ENCODE results near the gene PROM2.
"Not testable (repeated sequence)": the region's sequence is repeated elsewhere in the genome, so short reads cannot be mapped to it uniquely, and the experiment has no call there.

PROM2 gene, protein sequence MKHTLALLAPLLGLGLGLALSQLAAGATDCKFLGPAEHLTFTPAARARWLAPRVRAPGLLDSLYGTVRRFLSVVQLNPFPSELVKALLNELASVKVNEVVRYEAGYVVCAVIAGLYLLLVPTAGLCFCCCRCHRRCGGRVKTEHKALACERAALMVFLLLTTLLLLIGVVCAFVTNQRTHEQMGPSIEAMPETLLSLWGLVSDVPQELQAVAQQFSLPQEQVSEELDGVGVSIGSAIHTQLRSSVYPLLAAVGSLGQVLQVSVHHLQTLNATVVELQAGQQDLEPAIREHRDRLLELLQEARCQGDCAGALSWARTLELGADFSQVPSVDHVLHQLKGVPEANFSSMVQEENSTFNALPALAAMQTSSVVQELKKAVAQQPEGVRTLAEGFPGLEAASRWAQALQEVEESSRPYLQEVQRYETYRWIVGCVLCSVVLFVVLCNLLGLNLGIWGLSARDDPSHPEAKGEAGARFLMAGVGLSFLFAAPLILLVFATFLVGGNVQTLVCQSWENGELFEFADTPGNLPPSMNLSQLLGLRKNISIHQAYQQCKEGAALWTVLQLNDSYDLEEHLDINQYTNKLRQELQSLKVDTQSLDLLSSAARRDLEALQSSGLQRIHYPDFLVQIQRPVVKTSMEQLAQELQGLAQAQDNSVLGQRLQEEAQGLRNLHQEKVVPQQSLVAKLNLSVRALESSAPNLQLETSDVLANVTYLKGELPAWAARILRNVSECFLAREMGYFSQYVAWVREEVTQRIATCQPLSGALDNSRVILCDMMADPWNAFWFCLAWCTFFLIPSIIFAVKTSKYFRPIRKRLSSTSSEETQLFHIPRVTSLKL

DNA sequence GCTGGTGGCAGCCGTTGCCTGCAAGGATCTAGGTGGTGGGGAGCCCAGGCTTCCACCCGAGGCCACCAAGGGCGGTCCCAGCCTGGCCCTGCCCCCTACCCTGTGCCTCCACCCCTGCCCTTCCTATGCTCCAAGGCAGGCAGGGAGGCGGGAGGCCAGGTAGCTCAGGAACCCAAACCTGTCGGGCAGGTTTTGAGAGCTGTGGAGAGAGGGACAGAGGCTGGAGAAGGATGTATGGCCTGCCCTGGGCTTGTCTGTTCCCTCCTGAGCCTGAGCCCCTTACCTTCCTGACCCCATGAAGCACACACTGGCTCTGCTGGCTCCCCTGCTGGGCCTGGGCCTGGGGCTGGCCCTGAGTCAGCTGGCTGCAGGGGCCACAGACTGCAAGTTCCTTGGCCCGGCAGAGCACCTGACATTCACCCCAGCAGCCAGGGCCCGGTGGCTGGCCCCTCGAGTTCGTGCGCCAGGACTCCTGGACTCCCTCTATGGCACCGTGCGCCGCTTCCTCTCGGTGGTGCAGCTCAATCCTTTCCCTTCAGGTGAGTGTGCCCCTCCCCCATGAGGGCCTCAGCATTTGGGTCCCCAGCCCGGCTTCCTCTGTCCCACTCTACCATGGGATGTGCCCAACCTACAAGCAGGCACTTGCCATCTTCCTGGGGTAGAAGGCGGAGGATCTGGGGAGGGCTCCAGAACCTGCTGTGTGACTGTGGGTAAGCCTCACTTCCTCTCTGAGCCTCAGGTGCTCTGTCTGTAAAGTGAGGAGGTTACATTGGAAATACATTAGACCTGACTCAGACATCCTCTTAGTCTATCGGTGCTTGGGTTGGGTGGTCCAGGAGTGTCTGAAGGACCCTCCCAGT is at the start of gene PROM2:
PROM2 (plus strand) TSS at position 159 of the 860 bp plus-strand sequence; CDS start at position 296, 137 bp downstream.
- DNase-seq: no peak

DNA sequence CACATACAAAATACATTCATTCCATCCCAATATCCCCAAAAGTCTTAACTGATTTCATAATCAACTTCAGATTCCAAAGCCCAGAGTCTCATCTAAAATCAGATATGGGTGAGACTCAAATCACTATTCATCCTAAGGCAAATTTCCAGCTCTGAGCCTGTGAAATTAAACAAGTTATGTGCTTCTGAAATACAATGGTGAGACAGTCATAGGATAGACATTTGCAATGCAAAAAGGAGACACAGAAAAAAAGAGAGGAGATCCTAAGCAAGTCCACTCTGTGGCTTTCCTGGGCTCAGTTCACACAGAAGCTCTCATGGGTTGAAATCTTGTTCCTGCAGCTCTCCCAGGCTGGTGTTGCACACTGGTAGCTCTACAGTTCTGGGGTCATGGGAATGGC is 48.6 kb upstream of the PROM2 start:
- no peak for DNase-seq

DNA sequence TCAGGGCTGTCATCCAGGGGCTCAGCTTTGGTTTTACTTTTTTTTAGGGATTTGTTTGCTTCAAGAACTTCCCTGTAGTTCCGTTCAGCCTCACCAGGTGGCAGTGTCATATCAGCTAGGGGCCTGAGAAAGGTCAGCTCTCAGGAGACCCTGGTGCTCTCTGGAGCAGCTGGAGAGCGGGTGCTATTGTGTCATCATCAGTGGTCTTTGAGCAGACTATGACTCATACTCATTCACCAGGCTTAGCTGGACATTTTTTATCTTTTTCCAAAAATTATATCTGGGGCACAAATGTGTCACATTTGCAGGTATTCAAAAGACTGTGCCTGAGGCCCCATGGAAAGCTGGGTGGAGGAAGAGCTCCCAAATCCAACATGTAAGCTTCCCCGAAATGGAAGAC is 42.5 kb upstream of the PROM2 start:
- peak; percentile 75 for DNase-seq

DNA sequence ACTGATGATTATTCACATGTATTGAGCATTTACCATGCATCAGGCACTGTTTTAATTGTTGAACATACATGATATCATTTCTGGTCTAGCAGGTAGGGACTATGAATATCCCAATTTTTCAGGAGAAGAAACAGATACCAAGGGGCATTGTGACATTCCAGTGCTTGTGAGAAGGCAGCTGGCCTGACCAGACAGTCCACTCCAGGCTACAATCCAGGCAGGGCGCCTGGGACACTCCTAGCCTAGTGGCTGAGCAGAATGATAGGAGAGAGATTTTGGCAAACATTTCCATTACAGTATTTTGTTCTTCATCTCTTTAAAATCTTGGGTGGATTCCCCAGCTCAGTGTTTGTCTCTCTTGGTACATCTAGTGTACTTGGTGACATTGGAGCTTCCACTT is 42.0 kb upstream of the PROM2 start:
- no peak for DNase-seq

DNA sequence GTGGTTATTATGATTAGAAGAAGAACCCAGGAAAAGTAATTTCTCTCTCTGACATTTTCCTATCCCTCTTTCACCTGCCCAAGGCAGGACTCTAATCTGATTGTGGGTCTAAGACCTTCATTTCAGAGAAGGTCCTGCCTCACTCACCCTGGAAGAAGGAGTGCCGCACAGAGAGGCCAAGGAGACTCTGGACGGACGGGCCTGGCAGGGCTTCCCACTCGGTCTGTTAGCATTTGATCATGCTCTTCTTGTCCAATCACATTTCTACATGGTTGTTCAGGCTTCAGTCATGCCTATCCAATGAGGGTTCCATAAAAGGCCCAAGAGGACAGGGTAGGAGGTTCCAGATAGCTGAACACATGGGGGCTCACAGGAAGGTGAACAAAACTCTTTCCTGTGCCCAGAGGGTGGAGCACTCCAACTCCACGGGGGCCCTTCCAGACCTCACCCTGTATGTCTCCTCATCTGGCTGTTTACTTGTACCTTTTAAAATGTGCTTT is 39.9 kb upstream of the PROM2 start:
- DNase-seq: no peak

DNA sequence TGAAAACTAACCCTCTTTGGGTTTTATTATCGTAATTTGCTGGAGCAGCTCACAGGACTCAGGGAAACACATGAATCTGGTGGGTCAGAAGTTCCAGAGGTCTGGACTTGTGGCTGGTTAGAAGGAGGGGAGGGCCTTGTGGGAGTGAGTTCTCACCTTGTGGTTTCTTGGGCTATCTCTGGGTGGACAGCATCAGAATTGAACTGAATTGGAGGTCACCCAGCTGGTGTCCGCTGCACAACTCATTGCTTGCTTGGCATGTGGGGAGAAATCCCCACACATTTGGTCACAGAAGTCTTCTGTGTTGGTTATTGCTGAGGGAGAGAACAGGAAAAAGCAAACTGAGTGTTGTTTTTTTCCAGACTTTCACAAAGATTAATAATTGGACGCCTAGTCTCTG is 39.4 kb upstream of the PROM2 start:
- no peak for DNase-seq

DNA sequence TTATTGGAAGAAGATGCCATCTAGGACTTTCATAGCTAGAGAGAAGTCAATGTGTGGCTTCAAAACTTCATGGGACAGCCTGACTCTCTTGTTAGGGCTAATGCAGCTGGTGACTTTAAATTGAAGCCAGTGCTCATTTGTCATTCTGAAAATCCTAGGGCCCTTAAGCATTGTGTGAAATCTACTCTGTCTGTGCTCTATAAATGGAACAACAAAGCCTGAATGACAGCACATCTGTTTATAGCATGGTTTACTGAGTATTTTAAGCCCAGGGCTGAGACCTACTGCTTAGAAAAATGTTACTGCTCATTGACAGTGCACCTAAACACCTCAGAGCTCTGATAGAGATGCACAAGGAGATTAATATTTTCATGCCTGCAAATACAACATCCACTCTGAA is 36.1 kb upstream of the PROM2 start:
- DNase-seq: no peak

DNA sequence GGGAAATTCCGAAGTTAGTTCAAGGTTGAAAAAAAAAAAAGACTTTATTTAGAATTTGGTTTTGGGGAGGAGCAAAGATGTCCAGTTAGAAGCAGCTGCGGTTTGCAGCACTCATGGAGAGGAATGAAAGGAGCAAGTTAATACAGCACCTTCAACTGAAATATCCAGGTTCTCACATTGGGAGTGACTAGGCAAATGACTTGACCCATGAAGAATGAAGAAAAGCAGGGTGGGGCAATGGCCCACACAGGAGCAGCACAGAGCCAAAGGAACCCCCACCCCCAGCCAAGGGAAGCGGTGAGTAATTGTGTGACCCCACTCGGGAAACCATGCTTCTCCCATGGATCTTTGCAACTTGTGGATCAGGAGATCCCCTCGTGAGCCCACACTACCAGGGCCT is 34.2 kb upstream of the PROM2 start:
- DNase-seq: no peak

DNA sequence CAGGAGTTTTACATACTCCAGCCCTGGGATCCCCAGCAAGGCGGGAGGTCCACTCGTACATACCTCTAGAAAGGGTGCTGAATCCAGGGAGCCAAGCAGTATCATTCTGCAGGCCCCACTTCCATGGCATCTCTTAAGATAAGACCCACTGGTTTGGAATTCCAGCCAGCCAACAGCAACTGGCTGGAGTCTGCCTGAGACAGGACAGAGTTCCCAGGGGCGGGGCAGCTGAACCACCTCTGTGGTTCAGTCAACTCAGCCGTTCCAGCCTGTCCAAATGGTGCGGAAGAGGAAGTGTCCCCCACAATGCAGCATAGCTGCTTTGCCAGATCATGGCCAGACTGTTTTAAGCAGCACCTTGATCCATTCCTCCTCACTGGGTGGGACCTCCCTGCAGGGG is 33.7 kb upstream of the PROM2 start:
- DNase-seq: no peak

DNA sequence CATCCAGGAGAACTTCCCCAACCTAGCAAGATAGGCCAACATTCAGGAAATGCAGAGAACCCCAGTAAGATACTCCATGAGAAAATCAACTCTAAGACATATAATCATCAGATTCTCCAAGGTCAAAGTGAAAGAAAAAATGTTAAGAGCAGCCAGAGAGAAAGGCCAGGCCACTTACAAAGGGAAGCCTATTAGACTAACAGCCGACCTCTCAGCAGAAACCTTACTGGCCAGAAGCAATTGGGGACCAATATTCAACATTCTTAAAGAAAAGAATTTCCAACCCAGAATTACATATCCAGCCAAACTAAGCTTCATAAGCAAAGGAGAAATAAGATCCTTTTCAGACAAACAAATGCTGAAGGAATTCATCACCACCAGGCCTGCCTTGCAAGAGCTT is 32.2 kb upstream of the PROM2 start:
- DNase-seq: not testable (repeated sequence)

DNA sequence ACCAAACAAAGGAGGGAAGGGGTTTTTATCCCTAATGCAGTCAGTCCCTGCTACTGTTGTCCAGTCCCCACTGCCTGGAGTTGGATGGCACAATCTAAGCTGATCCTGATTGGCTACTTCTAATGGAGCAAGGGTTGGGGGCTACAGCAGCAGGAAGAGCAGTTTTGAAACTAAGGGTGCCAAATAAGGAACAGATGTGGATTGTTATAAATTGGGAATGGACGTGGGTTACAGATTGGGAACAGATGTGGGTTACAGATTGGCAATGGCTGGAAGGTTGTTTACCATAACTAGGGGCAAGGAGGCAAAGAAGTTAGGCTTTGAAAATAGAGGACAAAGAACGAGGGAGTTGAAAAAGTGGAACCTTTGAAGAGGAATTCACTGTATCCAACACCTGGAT is 16.0 kb upstream of the PROM2 start:
- DNase-seq: no peak

DNA sequence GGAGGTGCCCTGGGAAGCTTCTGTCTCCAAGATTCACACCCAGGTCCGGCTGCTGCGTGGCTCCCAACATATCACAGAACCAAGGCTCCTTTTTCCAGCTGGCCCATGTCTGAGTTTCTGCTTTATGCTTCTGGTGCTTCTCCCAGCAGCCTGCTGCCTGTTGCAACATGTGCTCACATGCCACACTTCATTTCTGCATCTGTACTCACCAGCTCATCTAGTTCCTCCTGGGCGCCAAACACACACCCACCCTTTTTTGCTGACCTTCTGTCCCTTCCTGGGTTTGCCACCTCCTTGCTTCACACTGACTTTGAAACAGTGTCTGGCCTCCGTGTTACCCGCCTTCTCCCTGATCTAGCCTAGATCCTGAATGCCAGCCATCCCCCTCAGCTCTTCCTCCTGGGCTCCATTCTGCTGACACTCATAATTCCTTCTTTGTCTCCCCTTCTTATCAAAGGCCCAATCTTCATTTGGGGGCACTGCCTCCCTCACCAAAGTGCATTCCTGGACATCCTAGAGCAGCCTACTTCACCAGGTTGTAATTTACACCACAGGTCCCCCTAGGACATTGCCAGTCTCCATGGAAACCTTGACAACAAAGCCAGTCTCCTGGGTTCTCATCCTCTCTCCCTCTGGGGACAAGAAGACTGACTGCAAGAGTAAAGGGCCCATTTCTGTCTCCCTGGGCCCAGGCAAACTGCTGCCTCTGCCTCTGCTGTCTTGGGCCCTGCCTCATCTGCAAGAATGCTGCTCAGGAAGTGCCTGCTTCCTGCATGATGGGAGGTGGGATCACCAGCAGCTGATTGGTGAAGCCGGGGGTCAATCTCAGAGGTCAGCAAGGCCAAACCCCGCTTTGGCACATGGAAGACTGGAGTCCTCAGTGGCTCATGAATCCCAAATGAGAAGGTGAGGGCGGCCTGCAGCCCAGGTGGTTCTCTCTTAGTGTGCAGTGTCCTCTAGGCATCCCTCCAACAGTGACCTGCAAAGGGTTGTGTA is 13.9 kb upstream of the PROM2 start:
- peak; percentile 81 for DNase-seq

DNA sequence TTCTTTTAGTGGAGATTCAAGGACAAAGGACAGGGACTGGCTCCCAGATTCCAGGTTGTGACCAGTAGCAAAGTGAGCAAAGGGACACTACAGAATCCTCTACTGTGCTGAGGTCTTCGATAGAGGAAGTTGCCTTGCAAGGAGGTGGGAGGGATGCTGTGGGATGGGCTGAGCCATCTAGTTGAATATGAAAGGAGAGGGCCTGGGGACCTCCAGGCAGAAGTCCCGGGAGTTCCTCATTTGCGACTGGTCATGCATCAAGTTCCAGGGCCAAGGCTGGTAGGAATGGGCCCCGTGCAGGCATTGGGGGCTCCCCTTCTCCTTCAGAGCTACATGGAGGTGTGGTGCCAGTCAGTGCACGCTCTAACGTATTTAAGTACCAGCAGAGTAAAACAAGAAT is 12.6 kb upstream of the PROM2 start:
- peak; percentile 79 for DNase-seq

DNA sequence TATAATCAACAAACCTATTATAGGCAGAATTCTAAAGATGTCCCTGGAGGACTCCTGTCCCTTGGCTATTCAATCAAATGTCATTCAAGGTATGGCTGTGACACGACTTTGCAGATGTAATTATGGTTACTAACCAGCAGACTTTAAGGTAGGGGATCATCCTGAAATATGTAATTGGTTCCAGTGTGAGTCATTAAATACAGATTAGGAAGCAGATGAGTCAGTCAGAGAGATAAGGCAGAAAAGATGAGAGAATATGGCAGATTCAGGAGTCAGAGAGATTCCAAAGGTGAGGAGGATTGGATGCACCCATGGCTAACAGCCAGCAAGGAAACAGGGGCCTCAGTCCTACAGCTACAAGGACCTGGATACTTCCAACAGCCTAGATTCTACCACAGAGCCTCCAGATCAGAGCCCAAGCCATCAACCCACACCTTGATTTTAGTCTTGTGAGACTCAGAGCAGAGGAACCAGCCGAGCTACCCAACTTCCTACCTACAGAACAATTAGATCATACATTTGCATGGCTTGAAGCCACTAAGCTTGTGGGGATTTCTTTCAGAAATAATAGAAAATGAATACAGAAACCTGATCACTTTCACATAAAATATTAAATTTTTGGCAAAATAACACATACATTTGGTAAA is 11.2 kb upstream of the PROM2 start:
- DNase-seq: no peak

DNA sequence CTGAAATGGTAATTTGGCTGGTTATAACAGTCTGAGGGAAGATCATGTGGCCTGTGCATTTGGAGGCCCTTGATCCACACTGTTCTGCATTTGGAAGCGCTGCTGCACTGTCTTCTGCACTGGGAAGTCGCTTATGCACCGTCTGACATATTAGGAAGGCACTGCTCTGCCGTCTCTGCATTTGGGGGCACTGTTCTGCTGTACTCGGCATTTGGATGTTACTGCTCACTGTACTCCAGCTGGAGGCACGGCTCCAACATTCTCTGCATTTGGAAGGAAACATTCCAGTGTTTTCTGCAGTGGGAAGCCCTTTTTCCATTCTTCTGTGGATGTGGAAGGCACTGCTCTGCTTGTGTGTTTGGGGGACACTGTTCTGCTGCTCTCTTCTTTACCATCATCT is 9.6 kb upstream of the PROM2 start:
- no peak for DNase-seq

DNA sequence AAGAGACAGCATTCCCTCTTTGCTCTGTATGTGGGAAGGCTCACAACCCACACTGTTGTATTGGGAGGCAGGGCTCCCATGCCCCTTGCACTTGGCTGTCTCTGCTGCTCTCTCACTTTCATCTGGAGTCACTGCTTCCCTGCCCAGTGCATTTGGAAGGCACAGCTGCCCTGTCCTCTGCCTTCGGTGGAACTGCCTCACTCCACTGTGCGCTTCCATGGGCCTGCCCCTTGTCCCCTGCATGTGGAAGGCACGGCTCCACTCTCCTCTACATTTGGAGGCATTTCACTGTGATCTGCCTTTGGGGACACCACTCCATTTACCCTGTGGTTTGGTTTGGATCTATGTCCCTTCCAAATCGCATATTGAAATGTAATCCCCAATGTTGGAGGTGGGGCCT is 9.1 kb upstream of the PROM2 start:
- no peak for DNase-seq

DNA sequence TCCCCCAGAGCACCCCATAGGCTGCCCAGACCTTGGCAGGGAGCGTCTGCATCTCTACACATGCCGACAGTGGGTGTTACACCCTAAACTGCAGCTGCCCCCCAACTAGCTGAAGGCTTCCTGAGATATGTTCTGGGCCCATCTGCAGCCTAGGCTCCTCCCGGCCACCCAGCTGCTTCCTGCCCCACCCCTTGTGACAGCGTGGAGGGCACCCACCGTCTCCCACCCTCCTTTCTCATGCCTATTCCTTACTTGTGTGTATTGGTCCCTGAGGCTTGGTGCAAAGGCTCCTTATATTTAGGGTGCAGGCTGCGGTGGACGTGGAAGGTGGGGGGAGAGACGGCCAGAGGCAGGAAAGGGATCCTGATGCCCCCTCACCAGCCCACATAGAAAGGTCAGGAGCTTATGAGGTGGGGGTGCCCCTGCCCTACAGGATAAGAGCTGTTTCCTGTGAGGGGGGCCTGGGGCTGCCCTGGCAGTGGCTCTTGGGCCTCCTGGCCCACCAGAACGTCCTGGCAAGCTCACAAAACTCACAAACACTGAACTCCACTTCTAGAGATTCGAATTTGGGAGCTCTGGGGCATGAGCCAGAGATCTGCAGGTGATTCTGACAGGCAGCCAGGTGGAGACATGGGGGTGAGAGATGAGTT is 7.3 kb upstream of the PROM2 start:
- no peak for DNase-seq

DNA sequence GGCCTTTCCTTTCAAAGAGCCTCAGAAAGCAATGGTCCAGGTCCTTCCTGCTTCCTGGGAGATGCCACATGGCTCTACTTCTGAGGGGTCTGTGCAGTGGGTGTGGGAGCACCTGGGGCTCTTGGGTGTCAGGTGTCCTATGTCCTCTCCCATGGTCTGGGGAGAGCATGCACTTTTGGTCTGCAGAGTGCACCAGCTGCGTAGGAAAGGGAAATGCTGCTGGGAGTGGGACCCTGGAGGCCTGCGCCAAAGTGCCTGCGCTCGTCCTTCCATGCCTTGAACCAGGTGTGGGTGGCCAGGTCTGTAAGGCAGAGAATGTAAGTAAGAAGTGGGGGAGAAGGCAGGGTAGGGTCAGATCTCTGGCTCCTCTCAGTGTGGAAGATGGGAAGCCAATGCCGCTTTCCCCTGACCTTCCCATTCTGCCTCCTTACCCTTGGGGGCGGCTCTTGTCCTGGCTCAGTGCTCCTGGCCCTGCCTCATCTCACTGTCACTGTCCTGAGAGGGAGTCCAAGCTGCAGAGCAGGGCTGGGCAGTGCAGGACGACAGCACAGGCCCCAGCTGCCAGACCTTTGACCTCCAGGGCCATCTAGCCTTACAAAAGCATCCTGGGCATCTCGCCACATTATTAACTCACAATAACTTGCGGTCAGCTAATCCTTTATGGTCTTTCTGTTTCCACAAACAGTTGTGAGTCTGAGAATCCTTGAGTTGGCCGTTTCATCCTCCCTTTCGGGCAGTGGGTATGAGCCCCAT is 6.6 kb upstream of the PROM2 start:
- no peak for DNase-seq

DNA sequence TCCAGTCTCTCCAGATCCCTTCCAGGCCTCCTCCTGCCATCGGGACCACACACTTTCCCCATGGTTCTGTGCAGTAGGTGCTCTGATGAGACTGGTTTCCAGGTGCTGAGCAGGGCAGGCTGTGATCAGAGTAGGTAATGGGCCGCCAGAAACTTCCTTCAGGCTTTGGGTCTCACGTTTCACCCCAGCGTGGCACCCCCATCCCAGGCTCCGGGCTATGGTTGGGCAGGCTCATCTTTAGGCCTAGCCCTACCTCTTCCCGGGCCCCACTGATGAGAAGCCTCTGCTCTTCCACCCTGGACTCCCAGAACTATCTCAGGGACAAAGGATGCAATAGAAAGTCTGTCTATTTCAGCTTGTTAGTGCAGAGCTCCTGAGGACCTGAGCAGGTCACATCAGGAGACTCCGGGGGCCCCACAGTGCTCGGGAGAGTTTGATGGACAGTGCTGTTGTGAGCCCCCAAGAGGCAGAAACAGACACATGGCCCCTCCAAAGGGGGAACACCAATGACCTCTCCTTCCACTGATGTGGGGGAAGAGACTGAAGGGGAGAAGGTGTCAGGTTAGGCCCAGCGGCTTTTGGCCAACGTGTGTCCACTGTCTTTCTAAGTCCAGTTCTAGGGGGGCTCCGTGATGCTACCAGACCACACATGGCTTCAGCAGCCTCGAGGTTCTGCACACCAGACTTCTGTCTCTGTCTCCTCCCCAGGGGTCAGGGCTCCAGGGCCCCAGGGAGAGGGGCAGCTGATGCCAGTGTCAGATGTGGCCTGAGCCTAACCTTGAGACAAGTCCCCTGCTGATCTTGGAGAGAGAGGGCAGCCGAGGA is 5.8 kb upstream of the PROM2 start:
- no peak for DNase-seq
